ENCODE measurements around the gene CFAP46. TPM values are rescaled to one million over a fixed set of nuclear protein-coding genes. Genes with fewer than 3 reads are reported as not detected.

The CFAP46 gene
- total and polyA plus RNA-seq, 4 donors, result 0.33 to 0.59 (median 0.42) TPM

DNA sequence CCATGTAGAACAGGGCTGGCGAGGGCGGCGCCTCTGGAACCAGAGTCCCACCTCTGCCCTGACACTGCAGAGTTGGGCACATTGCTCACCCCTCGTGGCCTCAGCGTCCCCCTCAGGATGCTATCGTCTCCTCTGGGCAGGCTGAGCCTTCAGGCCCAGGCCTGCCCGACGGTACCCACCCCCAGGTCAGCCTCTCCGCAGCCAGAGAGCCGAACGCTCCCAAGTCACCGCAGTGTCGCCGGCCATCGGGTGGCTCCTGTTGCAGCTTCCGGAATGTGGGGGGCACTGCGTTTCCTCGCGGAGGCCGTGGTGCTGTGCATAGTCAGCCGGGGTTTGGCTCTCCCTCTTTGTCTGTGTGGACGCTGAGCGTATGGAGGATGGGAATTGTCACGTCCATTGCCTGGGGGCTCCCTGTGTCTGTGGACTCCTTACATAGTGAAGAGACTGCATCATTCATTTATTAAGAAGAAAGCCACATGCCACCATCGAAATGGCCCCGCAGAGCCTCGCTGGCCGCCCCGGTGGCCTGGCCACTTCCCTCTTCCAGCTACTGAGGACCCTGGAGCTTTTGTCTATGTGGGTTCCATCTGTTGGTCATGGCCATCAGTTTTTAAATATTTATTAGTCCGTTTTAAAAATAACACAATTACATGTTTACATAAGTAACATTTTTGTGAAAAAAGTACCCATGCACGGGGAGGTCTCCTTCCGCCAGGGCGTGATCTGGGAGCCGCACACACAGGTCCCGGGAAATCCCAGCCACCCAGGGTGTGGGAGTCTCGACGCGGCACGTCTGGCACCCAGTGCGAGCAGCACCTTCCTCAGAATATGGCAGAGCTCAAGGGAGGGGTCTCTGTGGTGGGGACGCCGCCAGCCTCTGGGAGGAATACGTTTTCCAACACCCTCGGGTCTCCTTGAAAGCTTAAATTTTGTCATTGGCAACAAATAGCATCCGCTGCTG, 172.0 kb downstream of the CFAP46 start:
- TF ChIP-seq ATF3 (IDR thresholded peaks at IDR 0.05) (no peak), HNF4A (conservative IDR thresholded peaks at IDR 0.05) (no peak), GABPA (IDR thresholded peaks at IDR 0.05 in 1 of 2, conservative IDR thresholded peaks at IDR 0.05 in 1 of 2) (no peak), FOXA1 (IDR thresholded peaks at IDR 0.05) (no peak), TAF1 (conservative IDR thresholded peaks at IDR 0.05) (no peak)
- Histone ChIP-seq H3K27me3 (ENCODE audit: control insufficient read depth in 4 of 4, insufficient read depth in 4 of 4, low read length in 3 of 4) (no peaks in the 10 kb centered on the region), H3K36me3 (ENCODE audit: control insufficient read depth in 4 of 4, insufficient read depth in 3 of 4, low read depth in 1 of 4, low read length in 3 of 4) (peaks cover 0 to 21% (median 10%) of the 10 kb centered on the region in 4 donors), H3K4me1 (ENCODE audit: control insufficient read depth in 4 of 4, insufficient read depth in 4 of 4, low read length in 3 of 4) (no peaks in the 10 kb centered on the region), H3K27ac (ENCODE audit: low read depth in 1 of 2, low read length in 2 of 2) (no peak overlapping the region), H3K4me3 (ENCODE audit: low read depth in 1 of 3, low read length in 3 of 3) (no peak overlapping the region), H3K9me3 (ENCODE audit: control insufficient read depth in 4 of 4, low read length in 3 of 4) (no peaks in the 10 kb centered on the region), H3K9ac (ENCODE audit: low read depth in 1 of 2, low read length in 2 of 2) (no peak overlapping the region)
- WGBS, result 98% methylated on average over 45 of the region's 45 CpGs
- no peak for DNase-seq (ENCODE audit: low spot score)

DNA sequence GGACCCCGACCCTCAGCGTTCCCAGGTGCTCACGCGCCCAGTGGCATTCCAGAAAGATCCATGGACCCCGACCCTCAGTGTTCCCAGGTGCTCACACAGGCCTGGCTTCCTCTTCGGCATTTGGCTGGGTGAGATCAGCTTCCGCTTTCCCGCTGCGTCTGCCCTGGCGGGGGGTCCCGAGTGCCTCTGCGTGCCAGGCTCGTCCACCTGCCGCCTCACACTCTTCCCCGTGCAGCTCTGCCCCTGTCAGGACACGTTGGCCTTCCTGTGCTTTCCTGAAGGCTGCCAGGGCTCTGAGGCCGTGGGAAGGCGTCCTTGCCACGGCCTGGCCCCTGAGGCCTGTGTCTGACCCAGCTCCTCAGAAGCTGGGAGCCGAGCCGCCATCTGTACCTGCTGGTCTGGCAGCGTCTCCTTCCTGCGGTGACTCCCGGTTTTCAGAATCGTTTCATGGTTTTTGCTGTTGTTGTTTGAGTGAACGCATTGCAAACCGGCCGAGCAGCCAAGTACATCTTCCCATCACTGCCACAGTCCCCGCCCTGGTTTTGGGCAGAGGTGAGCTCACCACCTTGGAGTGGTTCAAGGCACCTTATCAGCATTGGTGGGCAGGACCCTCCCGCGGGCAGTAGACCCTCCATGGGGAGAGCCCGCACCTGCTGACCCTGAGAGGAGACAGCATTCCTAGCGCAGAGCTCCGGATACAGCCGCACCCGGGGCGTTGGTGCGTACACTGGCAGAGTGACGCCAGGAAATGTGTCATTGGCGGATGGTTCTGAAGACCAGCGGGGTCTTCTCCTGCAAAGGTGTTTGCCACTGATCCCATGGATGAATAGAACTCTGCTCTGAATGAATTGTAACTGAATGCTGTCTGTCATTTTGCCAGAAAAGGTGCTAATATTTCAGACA, 173.8 kb downstream of the CFAP46 start:
- Histone ChIP-seq H3K4me1 (ENCODE audit: control insufficient read depth in 4 of 4, insufficient read depth in 4 of 4, low read length in 3 of 4) (no peaks in the 10 kb centered on the region), H3K27ac (ENCODE audit: low read depth in 1 of 2, low read length in 2 of 2) (no peak overlapping the region), H3K27me3 (ENCODE audit: control insufficient read depth in 4 of 4, insufficient read depth in 4 of 4, low read length in 3 of 4) (no peaks in the 10 kb centered on the region), H3K4me3 (ENCODE audit: low read depth in 1 of 3, low read length in 3 of 3) (no peak overlapping the region), H3K9ac (ENCODE audit: low read depth in 1 of 2, low read length in 2 of 2) (no peak overlapping the region), H3K36me3 (ENCODE audit: control insufficient read depth in 4 of 4, insufficient read depth in 3 of 4, low read depth in 1 of 4, low read length in 3 of 4) (peaks cover 0 to 21% (median 11%) of the 10 kb centered on the region in 4 donors), H3K9me3 (ENCODE audit: control insufficient read depth in 4 of 4, low read length in 3 of 4) (no peaks in the 10 kb centered on the region)
- WGBS, result 97% methylated on average over 41 of the region's 41 CpGs
- DNase-seq (ENCODE audit: low spot score), result no peak
- TF ChIP-seq EGR1 (IDR thresholded peaks at IDR 0.05; ENCODE audit: low read depth in 2 of 2) (no peak), HNF4A (conservative IDR thresholded peaks at IDR 0.05) (no peak), YY1 (IDR thresholded peaks at IDR 0.05) (no peak), NR2F2 (IDR thresholded peaks at IDR 0.05) (no peak), FOXA1 (IDR thresholded peaks at IDR 0.05) (no peak), MAX (IDR thresholded peaks at IDR 0.05) (no peak), RAD21 (IDR thresholded peaks at IDR 0.05) (no peak), FOXA2 (IDR thresholded peaks at IDR 0.05) (no peak), HNF4G (IDR thresholded peaks at IDR 0.05) (no peak), REST (IDR thresholded peaks at IDR 0.05) (no peak), JUND (IDR thresholded peaks at IDR 0.05) (no peak), GABPA (IDR thresholded peaks at IDR 0.05 in 1 of 2, conservative IDR thresholded peaks at IDR 0.05 in 1 of 2) (no peak)
- TF ChIP-seq, protein P1, sequence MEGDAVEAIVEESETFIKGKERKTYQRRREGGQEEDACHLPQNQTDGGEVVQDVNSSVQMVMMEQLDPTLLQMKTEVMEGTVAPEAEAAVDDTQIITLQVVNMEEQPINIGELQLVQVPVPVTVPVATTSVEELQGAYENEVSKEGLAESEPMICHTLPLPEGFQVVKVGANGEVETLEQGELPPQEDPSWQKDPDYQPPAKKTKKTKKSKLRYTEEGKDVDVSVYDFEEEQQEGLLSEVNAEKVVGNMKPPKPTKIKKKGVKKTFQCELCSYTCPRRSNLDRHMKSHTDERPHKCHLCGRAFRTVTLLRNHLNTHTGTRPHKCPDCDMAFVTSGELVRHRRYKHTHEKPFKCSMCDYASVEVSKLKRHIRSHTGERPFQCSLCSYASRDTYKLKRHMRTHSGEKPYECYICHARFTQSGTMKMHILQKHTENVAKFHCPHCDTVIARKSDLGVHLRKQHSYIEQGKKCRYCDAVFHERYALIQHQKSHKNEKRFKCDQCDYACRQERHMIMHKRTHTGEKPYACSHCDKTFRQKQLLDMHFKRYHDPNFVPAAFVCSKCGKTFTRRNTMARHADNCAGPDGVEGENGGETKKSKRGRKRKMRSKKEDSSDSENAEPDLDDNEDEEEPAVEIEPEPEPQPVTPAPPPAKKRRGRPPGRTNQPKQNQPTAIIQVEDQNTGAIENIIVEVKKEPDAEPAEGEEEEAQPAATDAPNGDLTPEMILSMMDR (IDR thresholded peaks at IDR 0.05; ENCODE audit: low read depth, low read length, missing input control), result no peak
- TF ChIP-seq, protein P2, sequence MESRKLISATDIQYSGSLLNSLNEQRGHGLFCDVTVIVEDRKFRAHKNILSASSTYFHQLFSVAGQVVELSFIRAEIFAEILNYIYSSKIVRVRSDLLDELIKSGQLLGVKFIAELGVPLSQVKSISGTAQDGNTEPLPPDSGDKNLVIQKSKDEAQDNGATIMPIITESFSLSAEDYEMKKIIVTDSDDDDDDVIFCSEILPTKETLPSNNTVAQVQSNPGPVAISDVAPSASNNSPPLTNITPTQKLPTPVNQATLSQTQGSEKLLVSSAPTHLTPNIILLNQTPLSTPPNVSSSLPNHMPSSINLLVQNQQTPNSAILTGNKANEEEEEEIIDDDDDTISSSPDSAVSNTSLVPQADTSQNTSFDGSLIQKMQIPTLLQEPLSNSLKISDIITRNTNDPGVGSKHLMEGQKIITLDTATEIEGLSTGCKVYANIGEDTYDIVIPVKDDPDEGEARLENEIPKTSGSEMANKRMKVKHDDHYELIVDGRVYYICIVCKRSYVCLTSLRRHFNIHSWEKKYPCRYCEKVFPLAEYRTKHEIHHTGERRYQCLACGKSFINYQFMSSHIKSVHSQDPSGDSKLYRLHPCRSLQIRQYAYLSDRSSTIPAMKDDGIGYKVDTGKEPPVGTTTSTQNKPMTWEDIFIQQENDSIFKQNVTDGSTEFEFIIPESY (IDR thresholded peaks at IDR 0.05), result no peak

Data from liver (tissue), 9 donors.